HG02970 (cell line): ENCODE data around the gene POLD1.

ENCODE experiments used
- ATAC-seq: cut with Tn5 transposase; IDR thresholded peaks from one replicate; pipeline ENCODE4 v1.9.1; 2021; ENCODE audit warnings: mild to moderate bottlenecking, moderate library complexity, moderate number of reproducible peaks; ENCODE audit not compliant: unreplicated experiment, low FRiP score

The POLD1 gene

GRCh38 chr19:50362656-50363424 lies 21.3 kb upstream of the POLD1 start:
- no peak for ATAC-seq

DNA sequence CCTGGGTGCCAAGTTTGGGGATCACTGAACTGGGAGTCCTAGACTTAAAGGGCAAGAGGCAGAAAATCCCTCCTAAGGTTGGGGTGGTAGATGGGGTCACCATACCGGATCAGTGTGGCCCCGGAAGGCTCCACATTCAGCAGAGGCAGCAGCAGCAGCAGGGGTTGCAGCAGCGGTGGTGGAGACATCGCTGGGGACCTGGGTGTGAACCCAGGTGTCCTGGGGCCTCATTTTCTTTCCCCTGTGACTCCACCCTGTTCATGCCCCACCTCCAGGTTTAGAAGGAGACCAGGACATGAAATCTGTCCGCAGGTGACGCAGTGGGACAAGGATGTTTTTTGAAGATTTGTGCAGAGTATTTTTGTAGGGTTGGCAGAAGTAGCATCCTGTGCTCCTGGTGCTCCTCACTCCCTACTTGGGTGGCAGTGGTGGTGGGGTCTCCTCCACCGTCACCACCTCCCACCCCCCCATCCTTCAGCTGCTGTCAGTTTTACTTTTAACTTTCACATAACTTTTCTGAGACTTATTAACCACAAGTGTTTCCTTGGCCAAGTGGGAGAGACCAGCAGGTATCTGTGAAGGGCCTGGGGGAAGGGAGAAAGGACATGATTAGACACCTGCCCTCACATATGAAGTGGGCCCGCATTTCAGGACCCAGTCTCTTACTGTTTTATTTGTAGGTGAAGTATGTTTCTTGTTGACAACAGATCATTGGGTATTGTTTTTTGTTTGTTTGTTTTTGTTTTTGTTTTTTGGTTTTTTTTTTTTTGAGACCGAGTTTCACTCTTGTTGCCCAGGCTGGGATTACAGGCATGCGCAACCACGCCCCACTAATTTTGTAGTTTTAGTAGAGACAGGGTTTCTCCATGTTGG lies 18.5 kb upstream of the POLD1 start, which contains the start of gene NAPSA:
TSS of gene NAPSA (minus strand) at position 206 of the 873 bp plus-strand sequence. CDS start at position 188, 18 bp downstream.
- no peak for ATAC-seq

GRCh38 chr19:50368649-50369570 lies 15.2 kb upstream of the POLD1 start:
- peak; percentile 49 for ATAC-seq

DNA sequence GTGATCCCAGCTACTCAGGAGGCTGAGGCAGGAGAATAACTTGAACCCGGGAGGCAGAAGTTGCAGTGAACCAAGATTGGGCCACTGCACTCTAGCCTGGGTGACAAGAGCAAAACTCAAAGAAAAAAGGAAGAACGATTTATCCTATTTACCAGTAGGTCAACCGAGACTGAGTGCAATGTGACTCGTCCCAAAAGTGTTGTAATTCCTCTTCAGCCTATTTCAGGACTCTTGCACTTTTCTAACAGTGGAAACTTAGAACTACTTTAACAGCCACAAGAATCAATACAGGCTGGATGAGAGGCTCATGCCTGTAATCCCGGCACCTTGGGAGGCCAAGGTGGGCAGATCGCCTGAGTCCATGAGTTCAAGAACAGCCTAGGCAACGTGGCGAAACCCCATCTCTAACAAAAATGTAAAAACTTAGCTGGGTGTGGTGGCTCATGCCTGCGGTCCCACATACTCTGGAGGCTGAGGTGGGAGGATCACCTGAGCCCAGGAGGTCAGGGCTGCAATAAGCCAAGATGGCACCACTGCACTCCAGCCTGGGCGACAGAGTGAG lies 12.2 kb upstream of the POLD1 start:
- ATAC-seq, result no peak

- ATAC-seq, result peak; percentile 85
Observed at GRCh38 chr19:50376166-50377050, 7.7 kb upstream of the POLD1 start, which contains the start of gene NR1H2. Gene NR1H2, plus strand, starts transcription at chr19:50376457. Its CDS starts 1,149 bp downstream, at chr19:50377606.

DNA sequence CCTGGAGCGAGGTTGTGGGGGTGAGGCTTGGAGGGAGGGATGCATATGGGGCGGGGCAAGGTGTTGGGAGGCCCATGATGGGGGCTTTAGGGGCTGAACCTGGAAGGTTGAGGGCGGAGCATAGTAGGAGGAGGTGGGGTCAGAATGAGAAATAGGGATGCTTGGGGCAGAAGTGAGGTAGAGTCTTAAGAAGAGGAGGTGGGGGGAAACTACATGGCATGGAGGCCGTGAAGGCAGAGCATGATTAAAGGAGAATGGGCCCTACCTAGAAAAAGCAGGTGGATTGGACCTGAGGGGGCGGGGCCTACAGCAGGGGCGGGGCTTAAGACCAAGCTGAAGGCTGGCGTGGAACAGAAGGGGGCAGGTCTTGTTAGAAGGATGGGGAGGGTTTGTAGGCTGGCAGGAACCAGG lies 7.1 kb upstream of the POLD1 start:
- no peak for ATAC-seq

DNA sequence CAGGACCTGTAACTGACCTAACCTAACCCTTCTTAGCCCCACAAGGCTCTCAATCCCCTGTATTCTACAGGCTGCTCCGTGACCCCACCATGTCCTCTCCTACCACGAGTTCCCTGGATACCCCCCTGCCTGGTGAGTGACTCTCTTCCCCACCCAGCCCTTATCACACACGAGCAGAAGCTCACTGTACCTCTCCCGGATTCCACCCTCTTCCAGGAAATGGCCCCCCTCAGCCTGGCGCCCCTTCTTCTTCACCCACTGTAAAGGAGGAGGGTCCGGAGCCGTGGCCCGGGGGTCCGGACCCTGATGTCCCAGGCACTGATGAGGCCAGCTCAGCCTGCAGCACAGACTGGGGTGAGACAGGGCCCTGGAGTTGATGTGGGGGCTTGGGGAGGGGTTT lies 6.6 kb upstream of the POLD1 start:
- ATAC-seq, result no peak

GRCh38 chr19:50378169-50378862 lies 5.8 kb upstream of the POLD1 start:
- ATAC-seq, result no peak

- ATAC-seq, result no peak
Observed at GRCh38 chr19:50378863-50379236, 5.3 kb upstream of the POLD1 start.

DNA sequence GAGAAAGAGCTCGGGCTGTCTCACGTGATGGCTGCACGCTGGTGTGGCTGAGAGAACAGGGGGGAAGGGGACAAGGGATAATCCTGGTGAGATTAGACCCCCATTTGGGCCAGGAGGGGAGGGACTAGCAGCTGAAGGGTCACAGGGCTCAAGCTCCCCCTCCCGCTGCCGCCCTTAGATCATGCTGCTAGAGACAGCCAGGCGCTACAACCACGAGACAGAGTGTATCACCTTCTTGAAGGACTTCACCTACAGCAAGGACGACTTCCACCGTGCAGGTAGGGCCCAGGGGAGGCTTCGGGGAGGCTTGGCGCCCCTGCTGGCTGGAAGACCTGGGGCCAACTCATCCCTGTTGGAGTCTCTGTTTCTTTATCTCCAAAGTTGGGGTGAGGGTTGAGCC lies 4.5 kb upstream of the POLD1 start:
- ATAC-seq, result no peak

GRCh38 chr19:50380137-50380536 lies 4.0 kb upstream of the POLD1 start:
- no peak for ATAC-seq

- ATAC-seq, result no peak
Observed at GRCh38 chr19:50380751-50381151, 3.4 kb upstream of the POLD1 start.

DNA sequence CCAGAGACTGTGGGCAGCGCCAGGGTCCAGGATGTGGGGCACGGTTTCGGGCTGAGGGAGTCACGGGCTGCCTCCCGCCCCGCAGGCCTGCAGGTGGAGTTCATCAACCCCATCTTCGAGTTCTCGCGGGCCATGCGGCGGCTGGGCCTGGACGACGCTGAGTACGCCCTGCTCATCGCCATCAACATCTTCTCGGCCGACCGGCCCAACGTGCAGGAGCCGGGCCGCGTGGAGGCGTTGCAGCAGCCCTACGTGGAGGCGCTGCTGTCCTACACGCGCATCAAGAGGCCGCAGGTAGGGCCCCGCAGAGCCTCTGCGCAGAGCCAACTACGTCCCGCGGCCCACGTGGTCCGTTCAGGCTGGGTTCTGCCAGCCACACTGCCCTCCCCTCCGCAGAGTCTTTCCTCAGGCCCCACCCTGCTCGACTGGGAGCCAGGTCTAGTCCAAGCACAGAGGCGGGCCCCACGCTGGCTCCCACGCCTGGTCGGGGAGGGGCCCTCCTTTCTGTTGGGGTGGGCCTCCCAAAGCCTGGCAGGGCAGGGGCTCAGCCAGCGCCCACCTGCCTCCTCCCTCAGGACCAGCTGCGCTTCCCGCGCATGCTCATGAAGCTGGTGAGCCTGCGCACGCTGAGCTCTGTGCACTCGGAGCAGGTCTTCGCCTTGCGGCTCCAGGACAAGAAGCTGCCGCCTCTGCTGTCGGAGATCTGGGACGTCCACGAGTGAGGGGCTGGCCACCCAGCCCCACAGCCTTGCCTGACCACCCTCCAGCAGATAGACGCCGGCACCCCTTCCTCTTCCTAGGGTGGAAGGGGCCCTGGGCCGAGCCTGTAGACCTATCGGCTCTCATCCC lies 2.0 kb upstream of the POLD1 start:
- ATAC-seq, result no peak

GRCh38 chr19:50383001-50383851 lies 921 bp upstream of the POLD1 start:
- no peak for ATAC-seq

DNA sequence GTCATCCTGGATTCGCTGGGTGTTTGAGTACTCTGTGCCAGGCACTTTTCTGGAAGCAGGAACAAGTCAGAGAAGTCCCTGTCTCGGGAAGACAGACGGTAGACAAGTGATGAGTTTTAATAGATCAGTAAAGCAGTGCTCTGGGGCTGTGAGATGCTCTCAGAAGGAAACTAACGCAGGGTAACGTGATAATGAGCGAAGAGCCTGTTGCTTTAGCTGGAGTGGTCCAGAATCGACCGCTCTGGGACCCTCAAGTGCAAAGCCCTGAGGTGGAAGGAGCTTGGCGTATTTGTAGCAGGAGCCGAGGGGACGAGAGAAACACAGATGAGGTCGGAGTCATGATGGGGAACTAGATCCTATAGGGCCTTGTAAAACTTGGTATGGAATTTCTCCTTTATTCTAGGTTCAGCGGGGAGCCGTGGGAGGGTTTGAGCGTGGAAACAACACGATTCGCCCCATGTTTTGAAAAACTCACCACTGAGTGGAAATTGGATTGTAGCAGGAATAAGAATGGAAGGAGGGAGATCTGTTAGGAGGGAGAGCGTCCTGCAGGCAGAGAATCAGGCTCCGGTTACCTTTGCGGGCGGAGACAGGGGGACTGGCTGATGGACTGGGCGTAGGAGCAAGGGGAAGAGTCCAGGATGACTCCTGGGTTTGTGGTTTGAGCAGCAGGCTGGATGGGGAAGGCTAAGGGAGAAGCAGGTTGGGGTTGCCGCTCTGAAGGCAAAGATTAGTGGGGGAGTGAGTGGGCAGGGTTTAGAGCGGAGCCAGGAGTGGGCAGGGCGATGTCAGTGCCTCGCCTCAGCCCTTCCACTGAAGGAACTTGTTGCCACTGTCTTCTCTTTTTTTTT lies 763 bp downstream of the POLD1 start:
- no peak for ATAC-seq
